HEK293 (cell line): ENCODE data around the gene CRTC1.
A peak's percentile ranks its signal among the peaks of the same experiment; 100 is the strongest.

Experiments used
- GLI2 ChIP-seq: fragments of 450-650 bp; formaldehyde crosslinking; IDR thresholded peaks from 2 replicates; pipeline ENCODE4; 2017; ENCODE audit warnings: missing biosample characterization, missing genetic modification characterization, low read depth, borderline replicate concordance
- HOXD13 ChIP-seq: sonication (generic); formaldehyde crosslinking; IDR thresholded peaks from 2 replicates; pipeline ENCODE4 v1.8.0; 2022; ENCODE audit warnings: missing genetic modification reagents, borderline replicate concordance
- OSR2 ChIP-seq: fragments of 450-650 bp; formaldehyde crosslinking; IDR thresholded peaks from 2 replicates; pipeline ENCODE4 v1.5.1; 2016; ENCODE audit warnings: missing biosample characterization, missing genetic modification characterization
- PRDM1 ChIP-seq: fragments of 450-650 bp; formaldehyde crosslinking; IDR thresholded peaks from 2 replicates; pipeline ENCODE4; 2016; ENCODE audit warnings: missing biosample characterization, missing genetic modification characterization
- SP3 ChIP-seq: fragments of 450-650 bp; formaldehyde crosslinking; IDR thresholded peaks from 2 replicates; pipeline ENCODE4 v1.5.1; 2016; ENCODE audit warnings: missing biosample characterization, missing genetic modification characterization
- WT1 ChIP-seq: fragments of 450-650 bp; formaldehyde crosslinking; IDR thresholded peaks from 2 replicates; pipeline ENCODE4 v1.5.1; 2016; ENCODE audit warnings: missing biosample characterization, missing genetic modification characterization
- ZBTB10 ChIP-seq: fragments of 450-650 bp; formaldehyde crosslinking; IDR thresholded peaks from 2 replicates; pipeline ENCODE4 v1.5.1; 2016; ENCODE audit warnings: missing biosample characterization, missing genetic modification characterization
- ZNF146 ChIP-seq: fragments of 450-650 bp; formaldehyde crosslinking; IDR thresholded peaks from 2 replicates; pipeline ENCODE4 v1.5.1; 2016; ENCODE audit warnings: missing biosample characterization, missing genetic modification characterization
- ZNF211 ChIP-seq: fragments of 450-650 bp; formaldehyde crosslinking; IDR thresholded peaks from 2 replicates; pipeline ENCODE4 v1.5.1; 2016; ENCODE audit warnings: low read depth, missing biosample characterization, missing genetic modification characterization
- ZNF266 ChIP-seq: fragments of 450-650 bp; formaldehyde crosslinking; IDR thresholded peaks from 2 replicates; pipeline ENCODE4 v1.5.1; 2016; ENCODE audit warnings: missing biosample characterization, missing genetic modification characterization, low read depth
- ZNF416 ChIP-seq: fragments of 450-650 bp; formaldehyde crosslinking; IDR thresholded peaks from 2 replicates; pipeline ENCODE4 v1.5.1; 2016; ENCODE audit warnings: missing biosample characterization, missing genetic modification characterization
- ZNF514 ChIP-seq: fragments of 450-650 bp; formaldehyde crosslinking; IDR thresholded peaks from 2 replicates; pipeline ENCODE4 v1.5.1; 2016; ENCODE audit warnings: missing biosample characterization, missing genetic modification characterization
- ZNF571 ChIP-seq: fragments of 450-650 bp; formaldehyde crosslinking; IDR thresholded peaks from 2 replicates; pipeline ENCODE4 v1.5.0; 2017; ENCODE audit warnings: missing biosample characterization, missing genetic modification characterization
- ZNF610 ChIP-seq: fragments of 450-650 bp; formaldehyde crosslinking; IDR thresholded peaks from 2 replicates; pipeline ENCODE4 v1.5.1; 2016; ENCODE audit warnings: missing biosample characterization, missing genetic modification characterization, borderline replicate concordance
- ZNF623 ChIP-seq: fragments of 450-650 bp; formaldehyde crosslinking; IDR thresholded peaks from 2 replicates; pipeline ENCODE4 v1.5.1; 2016; ENCODE audit warnings: missing biosample characterization, missing genetic modification characterization
- ZNF701 ChIP-seq: fragments of 450-650 bp; formaldehyde crosslinking; IDR thresholded peaks from 2 replicates; pipeline ENCODE4 v1.5.1; 2016; ENCODE audit warnings: missing biosample characterization, missing genetic modification characterization
- ZNF707 ChIP-seq: fragments of 450-650 bp; formaldehyde crosslinking; IDR thresholded peaks from 2 replicates; pipeline ENCODE4 v1.5.1; 2016; ENCODE audit warnings: missing biosample characterization, missing genetic modification characterization
- ZNF76 ChIP-seq: fragments of 450-650 bp; formaldehyde crosslinking; IDR thresholded peaks from 2 replicates; pipeline ENCODE4; 2016; ENCODE audit warnings: low read depth, missing biosample characterization, missing genetic modification characterization, borderline replicate concordance
- TF ChIP-seq, protein P1 (sequence below): fragments of 450-650 bp; formaldehyde crosslinking; optimal IDR thresholded peaks from 2 replicates; pipeline ENCODE3; 2016; ENCODE audit warnings: missing biosample characterization, mild to moderate bottlenecking, missing genetic modification characterization
- TF ChIP-seq, protein P2 (sequence below): fragments of 450-650 bp; formaldehyde crosslinking; conservative IDR thresholded peaks from 2 replicates; pipeline ENCODE4 v1.5.1; 2016; ENCODE audit warnings: low read depth, missing biosample characterization, missing genetic modification characterization
- TF ChIP-seq, protein P3 (sequence below): fragments of 450-650 bp; formaldehyde crosslinking; IDR thresholded peaks from 2 replicates; pipeline ENCODE4 v1.5.1; 2016; ENCODE audit warnings: missing biosample characterization, missing genetic modification characterization
- TF ChIP-seq, protein P4 (sequence below): fragments of 450-650 bp; formaldehyde crosslinking; IDR thresholded peaks from 2 replicates; pipeline ENCODE4 v1.5.1; 2016; ENCODE audit warnings: missing biosample characterization, missing genetic modification characterization
- TF ChIP-seq, protein P5 (sequence below): fragments of 450-650 bp; formaldehyde crosslinking; IDR thresholded peaks from 2 replicates; pipeline ENCODE4 v1.5.1; 2016; ENCODE audit warnings: missing biosample characterization, missing genetic modification characterization, low read depth
- TF ChIP-seq, protein P6 (sequence below): fragments of 450-650 bp; formaldehyde crosslinking; IDR thresholded peaks from 2 replicates; pipeline ENCODE4 v1.5.1; 2016; ENCODE audit warnings: missing biosample characterization, missing genetic modification characterization

The CRTC1 gene

DNA sequence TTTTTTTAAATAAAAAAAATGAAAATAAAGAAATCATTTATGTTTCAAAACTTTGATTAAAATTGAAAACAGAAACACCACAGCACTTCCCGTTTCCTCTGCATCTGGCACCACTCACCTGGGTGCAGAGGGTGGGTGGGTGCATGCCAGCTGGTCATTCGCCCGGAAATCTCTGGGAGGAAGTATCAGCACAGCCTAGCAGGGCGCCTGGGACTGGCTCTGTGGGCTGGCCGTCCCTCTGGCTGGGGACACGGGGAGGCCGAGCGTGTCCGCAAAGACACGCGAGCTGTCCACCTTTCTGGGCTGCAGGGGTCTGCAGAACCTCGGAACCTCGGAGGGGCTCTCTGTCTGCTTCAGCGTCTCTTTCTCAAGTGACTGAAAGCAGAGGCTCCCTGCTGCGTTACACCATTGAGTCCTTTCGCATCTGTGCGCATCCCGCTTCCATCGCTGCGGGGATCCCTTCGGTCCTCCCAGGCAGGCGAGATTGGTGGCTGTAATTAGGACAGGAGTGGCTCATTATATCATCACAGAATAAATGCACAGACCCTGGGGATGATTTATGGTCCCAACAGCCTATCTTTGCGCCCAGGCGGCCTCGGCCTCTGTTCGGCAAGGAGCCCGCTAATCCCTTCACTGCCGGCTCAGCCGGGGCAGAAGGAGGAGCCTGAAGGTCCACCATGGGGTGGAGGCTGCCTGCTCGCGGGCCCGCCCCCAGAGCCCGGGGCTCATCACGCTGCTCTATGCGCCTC lies 17.2 kb downstream of the CRTC1 start (continued):
- TF ChIP-seq GLI2 (tag by site-specific recombination) (no peak), SP3 (tag by site-specific recombination) (peak; percentile 47; the same call in 1 of the 2 replicates), ZNF514 (no peak), ZNF707 (tag by site-specific recombination) (no peak), WT1 (tag by site-specific recombination) (peak; percentile 96), ZNF571 (tag by site-specific recombination) (no peak), ZNF76 (tag by site-specific recombination) (no peak), ZNF266 (no peak), ZNF701 (tag by site-specific recombination) (no peak), ZNF146 (no peak), ZNF610 (tag by site-specific recombination) (no peak), PRDM1 (tag by site-specific recombination) (peak; percentile 53), HOXD13 (CRISPR knock-in tag) (no peak), ZNF623 (tag by site-specific recombination) (no peak), ZNF416 (tag by site-specific recombination) (no peak), ZBTB10 (no peak), OSR2 (tag by site-specific recombination) (peak; percentile 98), ZNF211 (tag by site-specific recombination) (no peak)
- TF ChIP-seq, protein P1, sequence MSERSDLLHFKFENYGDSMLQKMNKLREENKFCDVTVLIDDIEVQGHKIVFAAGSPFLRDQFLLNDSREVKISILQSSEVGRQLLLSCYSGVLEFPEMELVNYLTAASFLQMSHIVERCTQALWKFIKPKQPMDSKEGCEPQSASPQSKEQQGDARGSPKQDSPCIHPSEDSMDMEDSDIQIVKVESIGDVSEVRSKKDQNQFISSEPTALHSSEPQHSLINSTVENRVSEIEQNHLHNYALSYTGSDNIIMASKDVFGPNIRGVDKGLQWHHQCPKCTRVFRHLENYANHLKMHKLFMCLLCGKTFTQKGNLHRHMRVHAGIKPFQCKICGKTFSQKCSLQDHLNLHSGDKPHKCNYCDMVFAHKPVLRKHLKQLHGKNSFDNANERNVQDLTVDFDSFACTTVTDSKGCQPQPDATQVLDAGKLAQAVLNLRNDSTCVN: peak; percentile 24
- TF ChIP-seq, protein P2, sequence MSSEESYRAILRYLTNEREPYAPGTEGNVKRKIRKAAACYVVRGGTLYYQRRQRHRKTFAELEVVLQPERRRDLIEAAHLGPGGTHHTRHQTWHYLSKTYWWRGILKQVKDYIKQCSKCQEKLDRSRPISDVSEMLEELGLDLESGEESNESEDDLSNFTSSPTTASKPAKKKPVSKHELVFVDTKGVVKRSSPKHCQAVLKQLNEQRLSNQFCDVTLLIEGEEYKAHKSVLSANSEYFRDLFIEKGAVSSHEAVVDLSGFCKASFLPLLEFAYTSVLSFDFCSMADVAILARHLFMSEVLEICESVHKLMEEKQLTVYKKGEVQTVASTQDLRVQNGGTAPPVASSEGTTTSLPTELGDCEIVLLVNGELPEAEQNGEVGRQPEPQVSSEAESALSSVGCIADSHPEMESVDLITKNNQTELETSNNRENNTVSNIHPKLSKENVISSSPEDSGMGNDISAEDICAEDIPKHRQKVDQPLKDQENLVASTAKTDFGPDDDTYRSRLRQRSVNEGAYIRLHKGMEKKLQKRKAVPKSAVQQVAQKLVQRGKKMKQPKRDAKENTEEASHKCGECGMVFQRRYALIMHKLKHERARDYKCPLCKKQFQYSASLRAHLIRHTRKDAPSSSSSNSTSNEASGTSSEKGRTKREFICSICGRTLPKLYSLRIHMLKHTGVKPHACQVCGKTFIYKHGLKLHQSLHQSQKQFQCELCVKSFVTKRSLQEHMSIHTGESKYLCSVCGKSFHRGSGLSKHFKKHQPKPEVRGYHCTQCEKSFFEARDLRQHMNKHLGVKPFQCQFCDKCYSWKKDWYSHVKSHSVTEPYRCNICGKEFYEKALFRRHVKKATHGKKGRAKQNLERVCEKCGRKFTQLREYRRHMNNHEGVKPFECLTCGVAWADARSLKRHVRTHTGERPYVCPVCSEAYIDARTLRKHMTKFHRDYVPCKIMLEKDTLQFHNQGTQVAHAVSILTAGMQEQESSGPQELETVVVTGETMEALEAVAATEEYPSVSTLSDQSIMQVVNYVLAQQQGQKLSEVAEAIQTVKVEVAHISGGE (tag by site-specific recombination): no peak
- TF ChIP-seq, protein P3, sequence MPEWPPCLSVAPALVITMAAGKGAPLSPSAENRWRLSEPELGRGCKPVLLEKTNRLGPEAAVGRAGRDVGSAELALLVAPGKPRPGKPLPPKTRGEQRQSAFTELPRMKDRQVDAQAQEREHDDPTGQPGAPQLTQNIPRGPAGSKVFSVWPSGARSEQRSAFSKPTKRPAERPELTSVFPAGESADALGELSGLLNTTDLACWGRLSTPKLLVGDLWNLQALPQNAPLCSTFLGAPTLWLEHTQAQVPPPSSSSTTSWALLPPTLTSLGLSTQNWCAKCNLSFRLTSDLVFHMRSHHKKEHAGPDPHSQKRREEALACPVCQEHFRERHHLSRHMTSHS: no peak
- TF ChIP-seq, protein P4, sequence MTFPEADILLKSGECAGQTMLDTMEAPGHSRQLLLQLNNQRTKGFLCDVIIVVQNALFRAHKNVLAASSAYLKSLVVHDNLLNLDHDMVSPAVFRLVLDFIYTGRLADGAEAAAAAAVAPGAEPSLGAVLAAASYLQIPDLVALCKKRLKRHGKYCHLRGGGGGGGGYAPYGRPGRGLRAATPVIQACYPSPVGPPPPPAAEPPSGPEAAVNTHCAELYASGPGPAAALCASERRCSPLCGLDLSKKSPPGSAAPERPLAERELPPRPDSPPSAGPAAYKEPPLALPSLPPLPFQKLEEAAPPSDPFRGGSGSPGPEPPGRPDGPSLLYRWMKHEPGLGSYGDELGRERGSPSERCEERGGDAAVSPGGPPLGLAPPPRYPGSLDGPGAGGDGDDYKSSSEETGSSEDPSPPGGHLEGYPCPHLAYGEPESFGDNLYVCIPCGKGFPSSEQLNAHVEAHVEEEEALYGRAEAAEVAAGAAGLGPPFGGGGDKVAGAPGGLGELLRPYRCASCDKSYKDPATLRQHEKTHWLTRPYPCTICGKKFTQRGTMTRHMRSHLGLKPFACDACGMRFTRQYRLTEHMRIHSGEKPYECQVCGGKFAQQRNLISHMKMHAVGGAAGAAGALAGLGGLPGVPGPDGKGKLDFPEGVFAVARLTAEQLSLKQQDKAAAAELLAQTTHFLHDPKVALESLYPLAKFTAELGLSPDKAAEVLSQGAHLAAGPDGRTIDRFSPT (tag by site-specific recombination): 0 out of 2 replicates have a peak, but pooled peaks have one; percentile 15
- TF ChIP-seq, protein P5, sequence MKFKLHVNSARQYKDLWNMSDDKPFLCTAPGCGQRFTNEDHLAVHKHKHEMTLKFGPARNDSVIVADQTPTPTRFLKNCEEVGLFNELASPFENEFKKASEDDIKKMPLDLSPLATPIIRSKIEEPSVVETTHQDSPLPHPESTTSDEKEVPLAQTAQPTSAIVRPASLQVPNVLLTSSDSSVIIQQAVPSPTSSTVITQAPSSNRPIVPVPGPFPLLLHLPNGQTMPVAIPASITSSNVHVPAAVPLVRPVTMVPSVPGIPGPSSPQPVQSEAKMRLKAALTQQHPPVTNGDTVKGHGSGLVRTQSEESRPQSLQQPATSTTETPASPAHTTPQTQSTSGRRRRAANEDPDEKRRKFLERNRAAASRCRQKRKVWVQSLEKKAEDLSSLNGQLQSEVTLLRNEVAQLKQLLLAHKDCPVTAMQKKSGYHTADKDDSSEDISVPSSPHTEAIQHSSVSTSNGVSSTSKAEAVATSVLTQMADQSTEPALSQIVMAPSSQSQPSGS (tag by site-specific recombination): no peak
- TF ChIP-seq, protein P6, sequence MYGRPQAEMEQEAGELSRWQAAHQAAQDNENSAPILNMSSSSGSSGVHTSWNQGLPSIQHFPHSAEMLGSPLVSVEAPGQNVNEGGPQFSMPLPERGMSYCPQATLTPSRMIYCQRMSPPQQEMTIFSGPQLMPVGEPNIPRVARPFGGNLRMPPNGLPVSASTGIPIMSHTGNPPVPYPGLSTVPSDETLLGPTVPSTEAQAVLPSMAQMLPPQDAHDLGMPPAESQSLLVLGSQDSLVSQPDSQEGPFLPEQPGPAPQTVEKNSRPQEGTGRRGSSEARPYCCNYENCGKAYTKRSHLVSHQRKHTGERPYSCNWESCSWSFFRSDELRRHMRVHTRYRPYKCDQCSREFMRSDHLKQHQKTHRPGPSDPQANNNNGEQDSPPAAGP (tag by site-specific recombination): peak; percentile 90
